DOHH2 (cell line): ENCODE data around the gene CERS3.

Experiments
- H3F3A ChIP-seq: fragments of 200-600 bp; sonication (generic), shearing (Covaris generic); 2 replicates; pipeline ENCODE4 v1.6.0; 2016; ENCODE audit warnings: antibody characterized with exemption, mild to moderate bottlenecking; ENCODE audit not compliant: control insufficient read depth, insufficient read depth
- H3K27ac ChIP-seq: fragments of 200-600 bp; sonication (generic); 2 replicates; pipeline ENCODE4 v1.5.1; 2014; ENCODE audit warnings: low read depth, mild to moderate bottlenecking, low read length, moderate library complexity
- H3K27me3 ChIP-seq: fragments of 200-600 bp; sonication (generic); 2 replicates; pipeline ENCODE4 v1.6.1; 2014; ENCODE audit warnings: mild to moderate bottlenecking, low read length, mixed read lengths; ENCODE audit not compliant: control insufficient read depth
- H3K36me3 ChIP-seq: fragments of 200-600 bp; sonication (generic); 2 replicates; pipeline ENCODE4 v1.6.1; 2014; ENCODE audit warnings: mild to moderate bottlenecking, low read length, moderate library complexity, mixed read lengths; ENCODE audit not compliant: control insufficient read depth
- H3K4me1 ChIP-seq: fragments of 200-600 bp; sonication (generic); 2 replicates; pipeline ENCODE4 v1.6.1; 2014; ENCODE audit warnings: mild to moderate bottlenecking, low read length, mixed read lengths; ENCODE audit not compliant: control insufficient read depth
- H3K4me2 ChIP-seq: fragments of 200-600 bp; sonication (generic); 2 replicates; pipeline ENCODE4 v1.6.0; 2014; ENCODE audit warnings: mild to moderate bottlenecking, low read length, moderate library complexity
- H3K4me3 ChIP-seq: fragments of 200-600 bp; sonication (generic); 2 replicates; pipeline ENCODE4 v1.5.1; 2014; ENCODE audit warnings: mild to moderate bottlenecking, low read length, mixed read lengths
- H3K79me2 ChIP-seq: fragments of 200-600 bp; sonication (generic); 2 replicates; pipeline ENCODE4 v1.6.1; 2014; ENCODE audit warnings: mild to moderate bottlenecking, low read length, mixed read lengths; ENCODE audit not compliant: control insufficient read depth
- H3K9me2 ChIP-seq: fragments of 200-600 bp; sonication (generic); replicated peaks from 2 replicates; pipeline ENCODE4 v1.6.1; 2014; ENCODE audit warnings: mild to moderate bottlenecking, low read length, mixed read lengths; ENCODE audit not compliant: control insufficient read depth
- H3K9me3 ChIP-seq: fragments of 200-600 bp; sonication (generic); 2 replicates; pipeline ENCODE4 v1.6.1; 2014; ENCODE audit warnings: antibody characterized with exemption, low read length, mixed read lengths; ENCODE audit not compliant: control insufficient read depth, insufficient read depth
- H4K20me1 ChIP-seq: fragments of 200-600 bp; sonication (generic); 2 replicates; pipeline ENCODE4 v1.6.0; 2014; ENCODE audit warnings: low read depth, mild to moderate bottlenecking, antibody characterized with exemption, low read length, moderate library complexity; ENCODE audit not compliant: control insufficient read depth, insufficient read depth
- CTCF ChIP-seq: fragments of 200-600 bp; sonication (generic); IDR thresholded peaks from one replicate; pipeline ENCODE4 v1.5.1; 2014; ENCODE audit warnings: antibody characterized with exemption, mild to moderate bottlenecking, low read depth, low read length; ENCODE audit not compliant: poor library complexity, severe bottlenecking
- EZH2phosphoT487 ChIP-seq: fragments of 200-600 bp; sonication (generic); IDR thresholded peaks from 2 replicates; pipeline ENCODE4 v1.6.1; 2017; ENCODE audit warnings: borderline replicate concordance, mild to moderate bottlenecking, antibody characterized with exemption, low read length, moderate library complexity, mixed read lengths

Gene CERS3

GRCh38 chr15:100385300-100386050, 143.3 kb downstream of the CERS3 start:
- Histone ChIP-seq H3F3A (no peaks in the 10 kb centered on the region), H3K9me3 (peaks cover 6% of the 10 kb centered on the region; the same call in 1 of the 2 replicates), H3K27ac (no peak overlapping the region), H3K27me3 (no peaks in the 10 kb centered on the region), H3K36me3 (no peaks in the 10 kb centered on the region), H3K4me2 (no peak overlapping the region), H3K4me3 (no peak overlapping the region), H3K4me1 (no peaks in the 10 kb centered on the region), H3K79me2 (no peaks in the 10 kb centered on the region), H3K9me2 (no peaks in the 10 kb centered on the region), H4K20me1 (no peaks in the 10 kb centered on the region)
- TF ChIP-seq EZH2phosphoT487, result no peak
- TF ChIP-seq CTCF, result no peak

GRCh38 chr15:100384108-100384410, 144.7 kb downstream of the CERS3 start:
- H3K27me3 ChIP-seq, result no peaks in the 10 kb centered on the region

GRCh38 chr15:100383302-100384107, 145.2 kb downstream of the CERS3 start:
- H3K4me3 ChIP-seq, result no peak overlapping the region
- H3F3A ChIP-seq, result no peaks in the 10 kb centered on the region
- no peaks in the 10 kb centered on the region for H3K9me2 ChIP-seq
- no peaks in the 10 kb centered on the region for H4K20me1 ChIP-seq
- no peaks in the 10 kb centered on the region for H3K4me1 ChIP-seq
- H3K9me3 ChIP-seq, result peaks cover 6% of the 10 kb centered on the region; the same call in 1 of the 2 replicates
- H3K79me2 ChIP-seq, result no peaks in the 10 kb centered on the region
- peak; percentile 14 for TF ChIP-seq CTCF
- TF ChIP-seq EZH2phosphoT487, result no peak
- H3K36me3 ChIP-seq, result no peaks in the 10 kb centered on the region
- H3K27me3 ChIP-seq, result no peaks in the 10 kb centered on the region
- H3K27ac ChIP-seq, result no peak overlapping the region
- no peak overlapping the region for H3K4me2 ChIP-seq

More at GRCh38 chr15:100384108-100384410, 144.7 kb downstream of the CERS3 start:
- Histone ChIP-seq H3K9me2 (no peaks in the 10 kb centered on the region), H3K4me1 (no peaks in the 10 kb centered on the region), H3K27ac (no peak overlapping the region), H3K36me3 (no peaks in the 10 kb centered on the region), H3F3A (no peaks in the 10 kb centered on the region), H3K4me3 (no peak overlapping the region), H3K79me2 (no peaks in the 10 kb centered on the region), H3K9me3 (peaks cover 6% of the 10 kb centered on the region; the same call in 1 of the 2 replicates), H3K4me2 (no peak overlapping the region), H4K20me1 (no peaks in the 10 kb centered on the region)
- TF ChIP-seq CTCF (no peak), EZH2phosphoT487 (no peak)
